ENCODE data around the gene KANSL1L. TPM values are rescaled to one million over a fixed set of nuclear protein-coding genes. Genes with fewer than 3 reads are reported as not detected.

KANSL1L gene
- total RNA-seq, 1 donor from 2014 or later: 21.0 TPM

DNA sequence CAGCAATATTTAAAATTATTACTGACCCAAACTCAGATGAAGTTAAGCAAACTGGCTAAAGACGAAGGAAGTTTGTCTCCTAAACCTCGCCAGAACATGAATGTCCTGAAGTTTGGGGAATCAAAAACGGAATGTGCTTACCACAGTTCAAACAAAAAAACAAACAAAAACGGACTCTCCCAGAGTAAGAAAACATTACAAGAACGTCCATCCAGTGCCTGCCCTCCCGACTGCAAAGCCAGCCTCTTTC lies 1.1 kb downstream of the KANSL1L start:
- H3K27me3 Mint-ChIP-seq (ENCODE audit: unreplicated experiment): peaks cover 11% of the 10 kb centered on the region
- H3K9me3 Mint-ChIP-seq (ENCODE audit: unreplicated experiment): no peaks in the 10 kb centered on the region
- peak overlapping the region; percentile 100 for H3K27ac Mint-ChIP-seq (ENCODE audit: unreplicated experiment)
- H3K36me3 Mint-ChIP-seq (ENCODE audit: unreplicated experiment): no peaks in the 10 kb centered on the region
- peak overlapping the region; percentile 96 for H3K4me3 Mint-ChIP-seq (ENCODE audit: unreplicated experiment)
- TF ChIP-seq, protein P1, sequence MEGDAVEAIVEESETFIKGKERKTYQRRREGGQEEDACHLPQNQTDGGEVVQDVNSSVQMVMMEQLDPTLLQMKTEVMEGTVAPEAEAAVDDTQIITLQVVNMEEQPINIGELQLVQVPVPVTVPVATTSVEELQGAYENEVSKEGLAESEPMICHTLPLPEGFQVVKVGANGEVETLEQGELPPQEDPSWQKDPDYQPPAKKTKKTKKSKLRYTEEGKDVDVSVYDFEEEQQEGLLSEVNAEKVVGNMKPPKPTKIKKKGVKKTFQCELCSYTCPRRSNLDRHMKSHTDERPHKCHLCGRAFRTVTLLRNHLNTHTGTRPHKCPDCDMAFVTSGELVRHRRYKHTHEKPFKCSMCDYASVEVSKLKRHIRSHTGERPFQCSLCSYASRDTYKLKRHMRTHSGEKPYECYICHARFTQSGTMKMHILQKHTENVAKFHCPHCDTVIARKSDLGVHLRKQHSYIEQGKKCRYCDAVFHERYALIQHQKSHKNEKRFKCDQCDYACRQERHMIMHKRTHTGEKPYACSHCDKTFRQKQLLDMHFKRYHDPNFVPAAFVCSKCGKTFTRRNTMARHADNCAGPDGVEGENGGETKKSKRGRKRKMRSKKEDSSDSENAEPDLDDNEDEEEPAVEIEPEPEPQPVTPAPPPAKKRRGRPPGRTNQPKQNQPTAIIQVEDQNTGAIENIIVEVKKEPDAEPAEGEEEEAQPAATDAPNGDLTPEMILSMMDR (IDR thresholded peaks at IDR 0.05): no peak
- peaks cover 35% of the 10 kb centered on the region for H3K4me1 Mint-ChIP-seq (ENCODE audit: unreplicated experiment)
- DNase-seq (ENCODE audit: extremely low spot score, unreplicated experiment): no peak

DNA sequence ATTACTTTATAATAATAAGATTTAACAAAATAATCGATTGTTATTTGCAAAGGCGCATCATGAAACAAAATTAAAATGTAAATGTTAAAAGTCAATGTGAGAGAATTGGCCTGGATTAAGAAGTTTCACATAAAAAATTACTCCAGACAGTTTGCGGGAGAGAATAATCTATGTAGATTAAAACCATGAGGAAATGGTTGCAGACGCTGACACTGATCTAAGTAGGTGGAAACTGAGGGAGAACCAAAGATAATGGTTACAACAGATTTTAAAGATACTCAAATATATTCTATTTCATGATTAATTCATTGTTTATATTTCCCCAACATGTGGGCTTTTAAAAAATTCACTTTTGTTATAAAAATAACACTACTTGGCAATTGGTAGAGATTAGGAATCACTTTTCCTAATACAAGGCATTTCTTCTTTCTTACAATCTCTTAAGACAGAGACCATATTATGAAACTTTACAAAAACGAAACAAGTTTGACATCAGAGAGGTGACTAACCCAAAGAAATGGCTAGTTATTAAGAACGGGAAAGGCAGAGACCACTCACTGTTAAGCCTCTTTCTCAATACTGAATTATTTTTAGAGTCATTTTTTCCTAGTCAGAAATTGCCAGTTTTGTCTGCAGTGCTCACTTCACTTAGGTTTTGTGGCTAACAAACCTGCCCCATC lies 1.6 kb downstream of the KANSL1L start:
- Mint-ChIP-seq H3K4me1 (ENCODE audit: unreplicated experiment) (peaks cover 35% of the 10 kb centered on the region), H3K27ac (ENCODE audit: unreplicated experiment) (peak overlapping the region; percentile 100)
- no peak for DNase-seq (ENCODE audit: extremely low spot score, unreplicated experiment)

DNA sequence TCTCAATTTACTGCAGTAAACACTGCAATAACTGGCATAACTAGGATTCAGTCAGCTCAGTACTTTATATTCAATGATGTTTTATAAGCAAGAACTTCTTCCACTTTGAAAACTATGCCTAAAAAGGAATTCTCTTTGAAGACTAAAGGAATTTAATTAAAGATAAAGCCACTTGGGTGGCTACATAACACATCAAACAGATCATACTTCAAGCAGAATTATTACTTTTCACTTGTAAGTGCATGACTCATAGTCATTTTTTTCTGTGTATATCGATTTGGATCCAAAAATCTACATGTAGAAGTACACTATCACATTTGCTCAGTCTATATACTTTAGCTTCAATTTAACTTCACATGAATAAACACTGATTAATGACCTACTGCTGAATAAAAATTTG lies 4.0 kb downstream of the KANSL1L start:
- Mint-ChIP-seq H3K9me3 (ENCODE audit: unreplicated experiment) (no peaks in the 10 kb centered on the region), H3K36me3 (ENCODE audit: unreplicated experiment) (no peaks in the 10 kb centered on the region), H3K4me1 (ENCODE audit: unreplicated experiment) (peaks cover 42% of the 10 kb centered on the region), H3K4me3 (ENCODE audit: unreplicated experiment) (no peak overlapping the region), H3K27me3 (ENCODE audit: unreplicated experiment) (no peaks in the 10 kb centered on the region), H3K27ac (ENCODE audit: unreplicated experiment) (no peak overlapping the region)
- DNase-seq (ENCODE audit: extremely low spot score, unreplicated experiment): no peak
- TF ChIP-seq, protein P1 (IDR thresholded peaks at IDR 0.05): no peak

More for the DNA sequence above, 1.6 kb downstream of the KANSL1L start:
- TF ChIP-seq, protein P1 (IDR thresholded peaks at IDR 0.05): no peak
- Mint-ChIP-seq H3K36me3 (ENCODE audit: unreplicated experiment) (no peaks in the 10 kb centered on the region), H3K9me3 (ENCODE audit: unreplicated experiment) (no peaks in the 10 kb centered on the region), H3K27me3 (ENCODE audit: unreplicated experiment) (peaks cover 9% of the 10 kb centered on the region), H3K4me3 (ENCODE audit: unreplicated experiment) (peak overlapping the region; percentile 96)

DNA sequence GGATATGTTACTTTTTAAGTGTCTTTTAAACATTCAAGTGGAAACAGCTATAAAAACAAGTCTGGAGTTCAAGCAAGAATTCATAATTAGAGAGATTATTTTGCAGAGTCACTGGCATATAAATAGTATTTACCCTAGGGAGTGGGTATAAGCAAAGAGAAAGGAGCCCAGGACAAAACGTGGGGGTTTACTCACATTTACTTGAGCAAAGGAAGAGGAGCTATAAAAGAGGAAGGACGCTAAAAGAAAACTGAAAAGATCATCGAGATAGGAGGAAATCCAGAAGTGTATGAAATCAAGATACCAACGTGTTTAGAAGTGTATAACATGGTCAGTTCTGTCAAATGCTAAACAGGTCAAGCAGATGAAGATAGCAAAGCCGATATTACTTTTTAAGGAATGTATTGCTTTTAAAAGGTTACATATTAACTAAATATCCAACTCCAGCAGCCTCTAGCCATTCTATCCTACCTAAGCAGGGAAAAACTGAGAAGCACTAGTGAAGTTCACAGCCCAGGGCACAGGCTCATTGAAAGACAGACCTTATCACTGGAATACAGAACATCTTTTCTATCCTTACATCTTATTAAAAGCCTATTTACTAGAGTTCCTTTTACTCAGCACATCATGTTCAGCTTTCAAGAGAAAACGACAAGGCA lies 8.6 kb downstream of the KANSL1L start:
- no peak for DNase-seq (ENCODE audit: extremely low spot score, unreplicated experiment)
- TF ChIP-seq, protein P1 (IDR thresholded peaks at IDR 0.05): no peak
- Mint-ChIP-seq H3K27me3 (ENCODE audit: unreplicated experiment) (no peaks in the 10 kb centered on the region), H3K4me3 (ENCODE audit: unreplicated experiment) (peak overlapping the region; percentile 23), H3K27ac (ENCODE audit: unreplicated experiment) (peak overlapping the region; percentile 80), H3K36me3 (ENCODE audit: unreplicated experiment) (no peaks in the 10 kb centered on the region), H3K9me3 (ENCODE audit: unreplicated experiment) (no peaks in the 10 kb centered on the region), H3K4me1 (ENCODE audit: unreplicated experiment) (peaks cover 19% of the 10 kb centered on the region)

DNA sequence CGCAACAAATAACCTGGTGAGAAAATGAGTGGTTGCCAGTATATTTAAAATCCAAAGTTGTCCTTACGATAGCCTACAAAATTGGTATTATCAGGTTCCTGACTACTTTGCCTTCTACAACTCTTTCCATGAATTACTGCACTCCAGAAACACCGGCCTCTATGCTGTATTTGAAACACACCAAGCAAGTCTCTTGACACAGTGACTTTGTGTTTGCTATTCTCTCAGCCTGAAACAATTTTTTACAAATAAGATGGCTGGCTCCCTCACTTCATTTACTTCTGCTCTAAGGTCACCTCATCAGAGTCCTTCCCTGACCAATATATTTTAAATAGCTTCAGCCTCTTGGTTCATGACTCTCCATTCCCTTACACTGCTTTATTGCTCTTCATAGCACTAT lies 12.2 kb downstream of the KANSL1L start:
- H3K4me3 Mint-ChIP-seq (ENCODE audit: unreplicated experiment): no peak overlapping the region
- no peaks in the 10 kb centered on the region for H3K9me3 Mint-ChIP-seq (ENCODE audit: unreplicated experiment)
- TF ChIP-seq, protein P1 (IDR thresholded peaks at IDR 0.05): no peak
- H3K27me3 Mint-ChIP-seq (ENCODE audit: unreplicated experiment): no peaks in the 10 kb centered on the region
- no peak overlapping the region for H3K27ac Mint-ChIP-seq (ENCODE audit: unreplicated experiment)
- peaks cover 13% of the 10 kb centered on the region for H3K36me3 Mint-ChIP-seq (ENCODE audit: unreplicated experiment)
- peaks cover 14% of the 10 kb centered on the region for H3K4me1 Mint-ChIP-seq (ENCODE audit: unreplicated experiment)
- no peak for DNase-seq (ENCODE audit: extremely low spot score, unreplicated experiment)
